Stimulated activated CD4-positive, alpha-beta T cell treated with anti-CD3 and anti-CD28 coated beads, TNF-alpha, amount 100 ng/mL, for 48 hours (primary cell): ENCODE data around the gene CTNNA2.
A peak's percentile ranks its signal among the peaks of the same experiment; 100 is the strongest.
"Not testable (repeated sequence)": the region's sequence is repeated elsewhere in the genome, so short reads cannot be mapped to it uniquely, and the experiment has no call there.

Experiments
- DNase-seq, 3 donors: peaks; one replicate each; pipeline ENCODE4 v3.0.0-alpha.2; 2020; ENCODE audit warnings: low read depth in 3 of 3

CTNNA2 gene

DNA sequence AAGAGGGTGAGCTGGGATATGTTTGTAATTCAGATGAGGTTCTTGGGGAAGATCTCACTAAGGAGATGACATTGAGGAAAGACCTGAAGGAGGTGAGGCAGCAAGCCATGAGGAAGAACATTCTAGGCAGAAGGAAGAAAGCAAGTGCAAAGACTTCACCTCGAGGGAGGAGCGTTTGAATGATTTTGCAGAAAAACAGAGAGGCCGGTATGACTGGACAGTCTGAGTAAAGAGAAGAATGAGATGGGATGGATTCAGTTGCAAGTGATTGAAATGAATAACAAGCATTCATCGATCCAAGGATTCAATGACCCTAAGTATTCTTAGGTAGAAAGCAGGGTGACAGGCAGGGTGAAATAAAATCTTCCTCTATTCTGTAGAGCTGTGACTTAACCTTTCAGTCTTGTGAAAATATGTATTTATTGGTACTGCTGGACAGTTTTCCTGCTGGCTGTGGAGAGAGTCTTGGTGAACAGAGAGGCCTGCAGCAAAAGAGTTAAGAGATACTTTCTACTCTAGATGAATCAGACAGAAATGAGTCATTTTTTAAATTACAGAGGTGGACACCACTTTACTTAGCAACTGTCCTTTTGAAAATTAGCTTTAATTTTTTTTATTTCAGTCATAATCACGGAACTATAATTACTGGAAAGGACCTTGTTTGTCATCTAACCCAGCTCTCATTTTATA, 513.3 kb downstream of the CTNNA2 start:
- no peak for DNase-seq

DNA sequence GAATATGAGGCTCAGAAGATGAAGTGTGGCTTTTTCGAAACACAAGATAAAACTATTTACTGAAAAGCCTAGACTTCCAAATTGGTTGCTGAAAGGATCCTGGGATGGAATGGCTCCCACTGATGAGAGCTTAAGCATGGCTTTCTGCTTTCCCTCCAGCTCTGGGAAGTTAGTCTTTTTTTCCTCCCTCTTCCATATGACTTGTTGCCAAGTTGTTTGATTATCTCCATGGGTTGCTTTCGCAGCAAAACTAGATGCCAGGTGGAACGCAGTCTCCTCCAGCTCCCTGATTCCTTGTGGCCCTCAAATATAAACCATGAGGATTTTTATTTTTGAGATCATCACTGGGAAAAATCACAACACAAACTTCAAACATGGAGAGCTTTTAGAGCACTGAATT, 515.2 kb downstream of the CTNNA2 start:
- DNase-seq: no peak

DNA sequence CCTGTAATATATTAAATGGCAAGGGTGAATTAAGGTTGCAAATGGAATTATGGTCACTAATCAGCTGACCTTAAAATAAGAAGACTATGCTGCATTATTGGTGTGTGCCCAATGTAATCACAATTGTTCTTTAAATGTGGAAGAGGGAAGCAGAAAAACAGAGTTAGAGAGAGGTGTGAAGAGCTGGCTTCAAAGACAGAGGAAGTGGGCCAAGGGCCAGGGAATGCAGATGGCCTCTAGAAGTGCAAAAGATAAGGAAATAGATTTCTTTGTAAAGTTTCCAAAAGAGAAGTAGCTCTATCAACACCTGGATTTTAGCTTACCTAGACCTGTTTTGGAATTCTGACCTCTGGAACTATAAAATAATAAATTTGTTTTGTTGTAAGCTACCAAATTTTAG, 515.7 kb downstream of the CTNNA2 start:
- no peak for DNase-seq

DNA sequence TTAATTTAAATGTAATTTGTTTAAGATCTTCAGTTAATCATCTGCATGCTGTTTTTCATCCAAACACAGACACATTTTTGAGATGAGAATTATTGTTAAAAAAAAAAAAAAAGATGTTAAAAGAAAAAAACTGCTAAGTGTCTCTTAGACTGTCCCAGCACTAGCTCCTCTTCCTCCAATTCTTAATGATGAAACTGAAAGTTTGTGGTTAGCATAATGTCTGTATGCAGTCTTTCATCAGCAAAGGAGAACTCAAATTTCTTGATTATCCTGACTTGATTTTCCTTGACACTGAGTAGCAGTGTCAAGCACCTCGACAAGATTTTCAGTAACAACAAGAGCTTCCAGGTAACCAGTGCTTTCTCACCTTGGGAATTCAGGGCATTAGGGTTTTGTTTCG, 517.3 kb downstream of the CTNNA2 start:
- no peak for DNase-seq

DNA sequence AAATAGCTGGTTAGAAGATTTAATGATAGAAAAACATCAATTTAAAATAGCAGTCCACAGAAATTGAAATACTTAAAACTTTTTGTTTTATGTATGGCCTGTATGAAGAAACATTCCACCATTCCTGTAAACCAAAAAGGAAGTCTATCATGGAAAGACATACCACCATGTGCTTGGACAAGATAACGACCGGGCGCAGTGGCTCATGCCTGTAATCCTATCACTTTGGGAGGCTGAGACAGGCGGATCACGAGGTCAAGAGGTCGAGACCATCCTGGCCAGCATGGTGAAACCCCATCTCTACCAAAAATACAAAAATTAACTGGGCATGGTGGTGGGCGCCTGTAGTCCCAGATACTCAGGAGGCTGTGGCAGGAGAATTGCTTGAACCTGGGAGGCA, 519.8 kb downstream of the CTNNA2 start:
- DNase-seq: not testable (repeated sequence)

DNA sequence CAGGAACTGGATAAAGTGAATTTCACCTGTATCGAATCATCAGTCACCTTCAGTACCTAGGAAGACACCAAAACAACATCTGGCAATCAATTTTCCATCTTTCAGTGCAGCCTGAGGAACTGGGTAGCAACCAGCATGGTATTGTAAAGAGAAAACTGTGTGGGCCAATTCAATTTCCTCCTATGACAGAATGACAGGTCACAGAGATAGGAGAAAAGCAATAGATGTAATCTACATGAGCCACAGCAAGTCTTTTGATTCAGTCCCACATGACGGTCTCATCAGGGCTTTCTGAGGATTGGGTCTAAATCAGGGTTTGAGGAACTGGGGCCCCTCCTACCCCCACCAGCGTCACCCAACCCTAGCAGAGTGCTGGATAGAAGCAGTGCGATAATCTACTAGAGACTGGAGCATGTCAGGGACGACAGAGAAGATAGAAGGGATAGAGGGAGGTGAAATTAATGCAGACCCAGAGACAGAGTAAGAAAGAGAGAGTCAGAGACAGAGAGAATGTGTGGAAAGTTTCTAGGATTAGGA, 523.0 kb downstream of the CTNNA2 start:
- no peak for DNase-seq

DNA sequence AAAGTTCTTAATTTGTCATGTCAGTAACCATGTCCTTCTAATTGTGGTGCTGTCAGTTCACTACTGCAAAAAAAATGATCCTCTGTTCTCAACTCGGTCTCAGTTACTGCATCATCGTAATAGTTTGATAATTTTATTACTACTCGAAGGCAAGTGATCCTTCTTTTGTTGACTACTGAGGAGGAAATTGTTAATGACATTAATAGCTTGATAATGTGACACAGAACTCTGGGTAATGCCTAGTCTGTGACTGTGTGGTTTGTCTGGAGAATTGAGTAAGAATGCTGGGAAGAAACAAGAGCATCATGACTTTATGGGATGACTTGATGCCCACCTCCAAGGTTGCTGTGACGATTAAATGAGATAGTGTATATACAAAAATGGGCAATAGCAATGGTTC, 524.5 kb downstream of the CTNNA2 start:
- DNase-seq: no peak

DNA sequence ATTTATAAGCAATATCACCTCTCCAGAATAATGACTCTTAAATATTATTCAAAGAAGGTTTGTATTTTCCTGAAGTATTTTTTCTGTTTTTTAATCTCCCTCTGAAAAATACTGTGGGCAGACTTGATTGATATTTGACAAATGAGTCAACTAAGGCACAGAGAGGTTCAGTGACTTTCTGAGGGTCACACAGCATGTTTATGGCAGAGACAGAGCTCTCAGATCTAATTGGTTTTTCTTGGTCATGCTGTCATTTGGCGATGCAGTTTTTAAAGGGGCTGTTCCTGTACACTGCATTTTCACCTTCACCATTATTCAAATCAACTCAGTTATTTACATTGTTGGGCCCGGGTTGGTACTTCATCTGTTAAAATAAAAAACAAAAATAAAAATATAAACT, 527.4 kb downstream of the CTNNA2 start:
- no peak for DNase-seq

DNA sequence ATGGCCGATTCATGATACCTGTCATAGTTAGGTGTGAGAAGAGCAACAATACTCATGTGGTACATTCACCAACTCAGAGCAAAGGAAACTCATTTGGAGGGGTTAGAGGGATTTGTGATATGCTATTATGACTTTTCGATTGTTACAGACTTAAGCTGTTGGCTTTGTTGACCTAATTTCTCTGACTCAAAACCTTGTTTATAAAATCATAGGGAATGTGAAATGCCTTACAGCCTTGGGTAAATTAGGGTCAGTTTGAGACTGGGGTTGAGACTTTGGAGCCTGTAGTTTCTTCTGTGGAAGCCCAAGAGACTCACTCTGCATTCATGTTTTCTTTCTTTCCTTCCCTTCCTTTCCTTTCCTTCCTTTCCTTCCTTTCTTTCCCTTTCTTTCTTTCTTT, 529.8 kb downstream of the CTNNA2 start:
- DNase-seq: no peak

DNA sequence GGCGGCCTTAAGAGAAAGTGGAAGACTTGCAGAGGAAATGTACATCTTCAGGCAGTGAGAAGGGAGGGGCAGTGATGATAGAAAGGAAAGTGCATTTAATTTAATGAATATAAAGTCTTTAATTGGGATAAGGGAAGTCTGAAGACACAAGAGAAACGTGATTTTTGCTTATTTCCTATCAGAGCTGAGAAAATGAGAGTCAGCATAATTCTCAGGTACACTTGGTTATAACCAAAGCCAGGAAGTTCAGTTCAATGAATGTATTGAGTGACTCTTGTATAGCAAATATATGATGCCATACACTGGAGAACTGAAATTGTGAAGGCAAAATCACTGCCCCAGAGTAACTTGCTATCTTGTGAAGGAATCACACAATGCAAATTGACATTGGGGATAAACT, 535.4 kb downstream of the CTNNA2 start:
- no peak for DNase-seq

DNA sequence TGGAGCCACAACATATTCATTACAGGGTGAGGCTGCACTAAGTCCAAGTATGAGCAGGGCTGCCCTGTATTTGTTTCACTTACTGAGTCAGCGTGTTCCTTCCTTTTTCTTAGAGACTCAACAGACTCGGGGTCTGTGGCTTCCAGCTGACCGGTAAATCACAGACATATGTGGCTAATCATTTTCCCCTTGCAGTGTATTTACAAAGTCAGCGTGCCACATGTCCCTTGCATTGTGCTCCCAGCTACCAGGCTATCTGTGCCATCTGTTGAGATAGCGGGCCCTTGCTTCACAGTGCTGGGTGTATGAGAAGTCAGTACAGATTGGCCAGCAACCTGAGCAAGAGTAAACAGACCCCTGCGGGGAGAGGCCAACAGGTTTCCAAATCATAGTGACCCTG, 537.4 kb downstream of the CTNNA2 start:
- no peak for DNase-seq

DNA sequence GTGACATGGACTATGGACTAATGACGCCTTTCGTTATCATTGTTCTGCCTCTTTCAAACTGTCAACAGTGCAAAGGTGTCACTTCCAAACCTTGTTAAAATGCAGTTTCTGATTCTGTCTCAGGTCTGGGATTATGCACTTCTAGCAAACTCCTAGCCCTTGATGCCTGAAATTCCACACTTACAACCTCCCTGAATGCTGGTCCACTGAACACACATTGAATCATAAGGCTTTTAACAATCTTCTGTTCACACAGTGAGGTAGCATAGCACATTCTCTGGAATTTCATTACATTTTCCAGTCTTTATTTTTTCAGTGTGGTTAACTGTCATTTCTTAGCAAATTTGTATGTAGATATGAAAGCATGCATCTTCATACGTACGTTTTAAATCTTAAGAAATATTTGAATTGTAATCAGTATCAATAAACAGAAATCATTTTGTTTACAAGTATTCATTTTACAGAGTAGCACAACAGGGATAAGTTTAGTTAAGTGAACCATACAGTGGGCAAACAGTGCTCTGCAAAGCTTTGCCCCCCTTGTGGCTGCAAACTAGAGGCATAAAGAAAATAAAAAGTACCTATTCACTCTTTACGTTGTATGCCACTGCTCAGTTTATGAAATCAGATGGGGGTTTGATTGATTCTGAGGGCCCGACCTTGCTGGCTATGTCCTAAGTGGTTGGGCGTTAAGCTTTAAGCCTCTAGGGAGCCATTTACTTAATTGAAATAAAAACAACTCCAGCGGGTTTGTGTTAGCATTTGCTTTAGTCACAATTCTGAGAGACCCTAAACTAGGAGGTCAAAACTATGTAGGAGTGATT, 540.9 kb downstream of the CTNNA2 start:
- DNase-seq: no peak

DNA sequence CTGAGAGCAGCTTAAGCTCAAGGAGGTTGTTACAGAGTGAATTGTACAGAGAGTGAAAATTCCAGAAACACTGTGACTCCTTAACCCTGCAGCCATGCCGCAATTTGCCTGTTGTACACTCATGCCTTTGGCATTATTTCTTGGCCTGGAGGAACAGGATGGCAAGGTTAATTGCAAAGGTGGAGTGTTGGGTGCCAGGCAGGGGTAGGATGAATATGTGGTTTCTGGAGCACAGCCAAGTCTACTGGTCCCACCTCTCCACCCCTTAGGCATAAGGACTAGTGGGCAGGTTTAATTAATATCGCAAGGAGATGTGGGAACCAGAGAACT, 541.5 kb downstream of the CTNNA2 start:
- DNase-seq: no peak

DNA sequence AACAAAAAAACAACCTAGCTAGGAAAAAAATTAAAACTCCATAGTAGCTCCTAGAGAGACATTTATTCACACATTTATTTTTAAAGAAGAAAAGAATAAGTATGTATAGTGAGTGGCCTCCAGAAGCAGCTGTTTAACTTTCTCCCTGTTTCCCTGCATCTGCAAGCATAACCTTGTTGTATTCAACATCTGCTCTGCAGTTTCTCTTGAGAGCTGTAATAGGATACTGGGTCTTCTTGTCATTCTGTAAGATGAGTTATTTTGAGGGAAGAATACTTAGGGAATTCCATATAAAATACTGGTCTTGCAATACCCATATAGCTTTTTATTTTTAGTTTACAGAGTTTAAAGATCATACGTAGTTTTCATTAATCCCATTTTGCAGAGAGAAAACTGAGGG, 545.1 kb downstream of the CTNNA2 start:
- DNase-seq: no peak

DNA sequence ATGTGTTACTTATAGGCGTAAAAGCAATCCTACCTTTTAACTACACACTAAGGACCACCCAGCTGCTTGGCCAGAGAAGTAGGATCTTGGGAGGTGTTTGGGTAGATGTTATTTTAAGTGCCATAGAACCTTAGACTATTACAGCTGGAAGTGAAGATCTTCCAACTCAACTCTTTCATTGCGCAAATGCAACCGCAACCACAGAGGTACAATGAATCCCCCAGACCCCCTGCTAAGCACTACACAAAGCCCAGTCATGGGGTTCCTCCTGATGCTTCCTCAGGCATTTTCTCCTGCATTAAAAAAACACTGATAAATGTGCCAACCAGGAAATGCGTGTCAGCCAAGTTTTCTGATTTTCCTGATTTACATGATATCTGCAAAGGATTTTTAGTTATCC, 545.7 kb downstream of the CTNNA2 start:
- DNase-seq: no peak

DNA sequence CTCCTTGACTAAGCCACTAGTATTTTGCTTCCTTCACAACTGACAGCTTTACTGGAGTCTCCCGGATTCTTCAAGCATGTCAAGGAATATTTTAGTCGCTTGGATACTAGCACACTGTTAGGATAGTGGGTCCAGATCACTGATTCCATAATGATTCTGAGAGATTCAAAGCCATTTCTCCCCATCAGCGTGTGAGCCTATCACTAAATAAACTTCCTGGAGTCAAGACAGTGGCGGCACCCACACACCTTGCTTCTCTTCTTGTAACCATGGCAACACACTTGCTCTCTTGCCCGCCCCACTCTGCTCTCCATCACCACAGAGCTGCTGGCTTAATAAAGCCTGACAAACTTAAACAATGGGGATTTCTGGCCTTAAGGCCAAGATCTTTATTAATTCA, 546.6 kb downstream of the CTNNA2 start:
- DNase-seq: no peak

DNA sequence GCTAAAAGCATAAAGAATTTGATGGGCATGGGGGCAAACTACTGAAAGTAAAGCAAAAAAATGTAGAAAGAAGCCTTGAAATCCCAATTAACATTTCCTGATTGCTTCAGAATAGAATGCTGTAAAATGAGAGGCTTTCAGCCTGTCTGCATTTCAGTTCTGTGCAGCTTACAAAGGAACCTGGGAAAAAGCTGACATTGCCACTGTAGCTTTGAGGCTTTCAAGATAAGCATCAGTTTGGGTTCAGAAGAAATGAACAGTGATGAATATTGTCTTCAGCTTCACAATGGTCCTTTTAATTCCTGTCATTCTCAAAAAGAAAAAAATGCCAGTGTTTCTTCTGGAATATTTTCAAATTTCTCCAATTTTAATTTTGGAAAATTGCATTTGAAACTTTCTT, 549.0 kb downstream of the CTNNA2 start:
- no peak for DNase-seq

DNA sequence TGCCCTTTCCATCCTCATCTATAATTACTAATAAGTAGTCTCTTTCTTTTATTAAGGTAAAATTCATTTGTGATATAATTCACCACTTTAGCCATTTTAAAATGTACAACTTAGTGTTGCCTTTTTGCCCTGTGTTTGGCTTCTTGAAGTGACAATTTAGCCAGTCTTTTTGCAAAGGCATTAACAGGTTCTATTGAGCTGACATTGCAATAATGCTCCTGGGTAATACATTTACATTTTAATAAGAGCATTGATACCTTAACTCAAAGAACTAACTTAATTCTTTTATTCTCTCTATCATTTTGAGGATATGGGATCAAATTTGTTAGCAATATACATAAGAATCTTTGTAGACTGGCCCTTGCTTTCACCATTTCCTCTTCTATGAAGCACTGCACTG, 549.4 kb downstream of the CTNNA2 start:
- DNase-seq: no peak

DNA sequence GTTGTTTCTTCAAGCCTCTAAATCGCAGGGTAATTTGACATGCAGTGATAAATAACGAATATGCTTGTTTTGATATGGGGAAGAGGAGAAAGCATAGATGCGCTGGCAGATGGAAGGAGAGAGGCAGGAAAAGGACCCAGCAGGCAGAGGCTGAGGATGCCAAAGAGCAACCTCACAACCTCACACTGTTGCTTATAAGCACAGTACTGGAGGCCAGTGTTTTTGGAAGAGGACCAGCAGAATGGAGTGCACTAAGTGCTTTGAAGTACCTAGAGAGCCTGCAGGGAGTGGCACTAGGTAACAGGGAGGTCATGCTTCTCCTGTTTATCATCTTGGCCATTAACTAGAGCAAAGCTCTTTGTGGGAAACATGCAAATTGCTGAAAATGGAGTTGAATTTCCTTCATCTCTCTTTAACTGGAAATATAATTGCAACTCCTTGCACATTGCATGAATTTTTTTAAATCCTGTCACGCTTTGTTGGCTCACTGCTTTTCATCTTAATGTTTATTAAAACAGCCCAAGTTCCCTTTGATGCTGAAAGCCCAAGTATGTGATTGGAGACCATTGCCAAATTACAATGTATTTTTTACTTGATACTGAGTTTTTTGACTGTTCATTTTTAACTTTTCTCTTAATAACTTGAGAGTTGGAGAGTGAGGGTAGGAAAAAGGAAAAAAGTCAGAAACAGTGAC, 555.3 kb downstream of the CTNNA2 start:
- no peak for DNase-seq

DNA sequence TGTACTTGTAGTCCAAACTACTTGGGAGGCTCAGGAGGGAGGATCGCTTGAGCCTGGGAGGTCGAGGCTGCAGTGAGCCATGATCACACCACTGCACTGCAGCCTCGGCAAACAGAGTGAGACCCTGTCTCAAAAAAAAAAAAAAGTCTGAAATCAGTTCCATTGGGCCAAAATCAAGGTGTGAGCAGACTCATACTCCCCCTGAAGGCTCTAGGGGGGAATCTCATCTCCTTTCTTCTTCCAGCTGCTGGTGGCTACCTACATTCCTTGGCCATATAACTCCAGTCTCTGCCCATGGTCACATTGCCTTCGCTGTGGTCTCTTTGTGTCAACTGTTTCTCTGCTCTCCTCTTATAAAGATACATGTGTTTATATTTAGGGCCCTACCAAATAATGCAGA, 557.7 kb downstream of the CTNNA2 start:
- no peak for DNase-seq

DNA sequence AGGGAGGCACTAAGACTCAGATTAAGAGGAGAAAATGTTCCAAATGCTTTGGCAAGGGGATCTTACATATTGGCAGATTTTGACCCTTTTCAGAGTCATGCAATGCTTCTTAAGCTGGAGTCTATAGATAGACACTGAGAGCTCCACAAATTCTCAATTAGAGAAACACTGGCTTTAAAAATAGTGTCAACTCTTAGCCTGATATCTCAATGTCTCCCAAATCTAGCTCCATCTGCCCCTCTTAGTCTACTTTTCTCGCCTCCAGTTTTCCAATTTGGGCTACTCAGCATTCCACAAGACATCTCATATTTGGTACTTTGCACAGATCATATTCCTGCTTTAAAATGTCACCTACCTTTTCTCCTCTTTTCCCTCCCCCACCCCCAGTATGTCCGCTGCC, 559.1 kb downstream of the CTNNA2 start:
- DNase-seq: no peak

DNA sequence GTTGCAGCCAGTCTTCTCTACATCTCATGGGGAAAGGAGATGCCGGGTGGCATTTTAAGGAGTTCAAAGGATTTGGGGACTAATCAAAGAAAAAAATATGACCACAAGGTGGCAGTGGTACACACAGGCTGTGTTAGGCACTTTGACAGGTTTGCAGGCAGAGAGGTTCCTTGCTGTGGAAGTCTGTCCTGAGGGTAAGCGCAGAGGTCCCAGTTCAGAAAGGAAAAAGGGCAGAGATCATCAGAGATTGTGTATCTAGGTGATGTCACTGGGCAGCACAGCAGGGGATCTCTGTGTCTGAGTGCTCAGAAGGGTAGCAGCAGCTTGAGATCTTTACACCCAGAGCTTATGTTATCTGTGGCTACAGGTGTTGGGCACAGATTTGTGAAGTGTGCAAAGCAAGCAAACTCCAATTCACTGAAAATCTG, 560.3 kb downstream of the CTNNA2 start:
- peak in 1 of 3 donors; percentile 8 for DNase-seq
